SU-DHL-6 (cell line): ENCODE results near the gene PAX5.
A peak's percentile ranks its signal among the peaks of the same experiment; 100 is the strongest.

ENCODE experiments used
- H2AFZ ChIP-seq: fragments of 200-600 bp; sonication (generic); 2 replicates; pipeline ENCODE4 v1.6.1; 2014; ENCODE audit warnings: low read depth, mild to moderate bottlenecking, moderate library complexity, mixed read lengths, antibody characterized with exemption, low read length; ENCODE audit not compliant: severe bottlenecking
- H3F3A ChIP-seq: fragments of 200-600 bp; shearing (Covaris generic); 2 replicates; pipeline ENCODE4 v1.6.0; 2016; ENCODE audit warnings: antibody characterized with exemption, mild to moderate bottlenecking; ENCODE audit not compliant: insufficient read depth
- H3K27ac ChIP-seq: fragments of 200-600 bp; sonication (generic); 2 replicates; pipeline ENCODE4 v1.5.1; 2016; ENCODE audit warnings: low read depth, mild to moderate bottlenecking, low read length, moderate library complexity, mixed read lengths
- H3K27me3 ChIP-seq: fragments of 200-600 bp; sonication (generic), shearing (Covaris generic); 2 replicates; pipeline ENCODE4 v1.6.0; 2014; ENCODE audit warnings: mild to moderate bottlenecking, low read length
- H3K36me3 ChIP-seq: fragments of 200-600 bp; sonication (generic); 2 replicates; pipeline ENCODE4 v1.6.1; 2014; ENCODE audit warnings: mild to moderate bottlenecking, low read length, mixed read lengths
- H3K4me2 ChIP-seq: fragments of 300-600, 200-600 bp; shearing (Covaris generic), sonication (generic); 2 replicates; pipeline ENCODE4 v1.6.0; 2014; ENCODE audit warnings: low read length, low read depth, mild to moderate bottlenecking; ENCODE audit not compliant: poor library complexity, severe bottlenecking
- H3K4me3 ChIP-seq: fragments of 200-600 bp; sonication (generic); 2 replicates; pipeline ENCODE4 v1.5.1; 2014; ENCODE audit warnings: antibody characterized with exemption, low read length, mild to moderate bottlenecking, mixed read lengths; ENCODE audit not compliant: insufficient read depth, poor library complexity, severe bottlenecking
- H3K79me2 ChIP-seq: fragments of 200-600 bp; sonication (generic); 2 replicates; pipeline ENCODE4 v1.6.1; 2014; ENCODE audit warnings: mild to moderate bottlenecking, low read length, moderate library complexity; ENCODE audit not compliant: insufficient read depth
- H3K9ac ChIP-seq: fragments of 200-600 bp; sonication (generic); 2 replicates; pipeline ENCODE4 v1.7.0; 2014; ENCODE audit warnings: mild to moderate bottlenecking, low read length
- H3K9me2 ChIP-seq: fragments of 200-600 bp; sonication (generic); replicated peaks from 2 replicates; pipeline ENCODE4 v1.6.1; 2014; ENCODE audit warnings: low read length; ENCODE audit not compliant: insufficient read depth
- H3K9me3 ChIP-seq: fragments of 200-600 bp; sonication (generic); 2 replicates; pipeline ENCODE4 v1.6.1; 2014; ENCODE audit warnings: low read length, mixed read lengths; ENCODE audit not compliant: insufficient read depth
- H4K20me1 ChIP-seq: fragments of 200-600 bp; sonication (generic); 2 replicates; pipeline ENCODE4 v1.6.1; 2014; ENCODE audit warnings: low read depth, mild to moderate bottlenecking, antibody characterized with exemption, low read length, moderate library complexity, mixed read lengths
- CTCF ChIP-seq: fragments of 200-600 bp; sonication (generic); IDR thresholded peaks from one replicate; pipeline ENCODE4 v1.5.1; 2017; ENCODE audit warnings: antibody characterized with exemption, mild to moderate bottlenecking, low read length, moderate library complexity; ENCODE audit not compliant: insufficient read depth, poor library complexity, severe bottlenecking
- EZH2phosphoT487 ChIP-seq: fragments of 200-600 bp; sonication (generic), shearing (Covaris generic); conservative IDR thresholded peaks from 2 replicates; pipeline ENCODE4 v1.6.1; 2018; ENCODE audit warnings: mild to moderate bottlenecking, antibody characterized with exemption, low read length, moderate library complexity, mixed read lengths

PAX5 gene

DNA sequence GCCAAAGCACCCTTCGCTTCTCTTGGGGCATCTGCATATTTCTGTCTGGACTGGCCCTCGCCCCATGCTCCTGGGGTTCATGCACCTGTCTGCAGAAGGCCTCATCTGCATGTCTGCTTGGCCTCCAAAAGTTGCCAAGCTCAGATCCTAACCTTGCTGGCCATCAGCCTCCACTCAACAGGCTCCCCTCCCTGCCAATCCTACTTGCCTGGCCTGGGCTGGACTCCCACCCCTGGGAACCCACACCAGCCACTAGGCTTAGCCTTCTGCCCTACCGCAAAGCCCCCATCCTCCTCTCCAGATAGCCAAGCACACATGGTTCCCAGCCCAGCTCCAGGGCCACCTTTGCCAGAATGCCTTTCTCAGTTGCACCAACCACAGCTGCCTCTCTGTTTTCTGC is 159.8 kb downstream of the PAX5 start:
- H3K36me3 ChIP-seq, result no peaks in the 10 kb centered on the region
- H4K20me1 ChIP-seq, result no peaks in the 10 kb centered on the region
- TF ChIP-seq EZH2phosphoT487 (no peak), CTCF (no peak)
- H3K27me3 ChIP-seq, result no peaks in the 10 kb centered on the region
- no peak overlapping the region for H3K9ac ChIP-seq
- H2AFZ ChIP-seq, result no peak overlapping the region
- H3K9me2 ChIP-seq, result no peaks in the 10 kb centered on the region
- H3K27ac ChIP-seq, result no peak overlapping the region
- no peak overlapping the region for H3K4me3 ChIP-seq
- H3K79me2 ChIP-seq, result no peaks in the 10 kb centered on the region; the same call in 1 of the 2 replicates
- 0 out of 2 replicates have a peak, but pooled peaks cover 4% of the 10 kb centered on the region for H3F3A ChIP-seq
- H3K4me2 ChIP-seq, result no peak overlapping the region
- no peaks in the 10 kb centered on the region for H3K9me3 ChIP-seq

- Histone ChIP-seq H3K36me3 (no peaks in the 10 kb centered on the region), H2AFZ (no peak overlapping the region), H3K27ac (no peak overlapping the region), H4K20me1 (no peaks in the 10 kb centered on the region), H3F3A (0 out of 2 replicates have a peak, but pooled peaks cover 4% of the 10 kb centered on the region), H3K4me2 (no peak overlapping the region), H3K27me3 (no peaks in the 10 kb centered on the region), H3K9me3 (no peaks in the 10 kb centered on the region), H3K79me2 (no peaks in the 10 kb centered on the region; the same call in 1 of the 2 replicates), H3K9me2 (no peaks in the 10 kb centered on the region), H3K9ac (no peak overlapping the region), H3K4me3 (no peak overlapping the region)
- no peak for TF ChIP-seq EZH2phosphoT487
- TF ChIP-seq CTCF, result peak; percentile 99
Observed at GRCh38 chr9:36873247-36873875, 160.7 kb downstream of the PAX5 start.

DNA sequence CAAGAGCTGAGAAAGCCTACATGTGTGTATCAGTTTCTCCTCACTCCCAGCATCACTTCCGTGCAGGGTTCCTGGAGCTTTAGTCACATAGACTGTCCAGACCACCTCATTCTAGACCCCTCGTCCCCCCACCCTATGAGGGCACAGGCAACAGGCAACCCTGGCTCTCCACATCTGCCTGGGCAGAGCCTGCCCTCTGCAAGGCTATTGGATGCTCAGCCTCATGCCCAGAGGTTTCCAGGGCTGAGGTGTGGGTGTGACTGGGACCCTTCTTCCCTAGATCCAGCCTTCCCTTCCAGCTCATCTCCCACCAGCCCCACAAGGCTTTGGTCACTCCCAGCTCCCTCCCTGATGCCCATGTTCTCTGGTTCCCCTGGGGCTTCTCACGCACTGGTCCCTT is 161.4 kb downstream of the PAX5 start:
- H3K27ac ChIP-seq, result no peak overlapping the region
- no peaks in the 10 kb centered on the region for H3K27me3 ChIP-seq

More for the DNA sequence above, 161.4 kb downstream of the PAX5 start:
- Histone ChIP-seq H3K4me2 (no peak overlapping the region), H3K36me3 (no peaks in the 10 kb centered on the region), H3K79me2 (no peaks in the 10 kb centered on the region; the same call in 1 of the 2 replicates), H3K4me3 (no peak overlapping the region), H4K20me1 (no peaks in the 10 kb centered on the region), H3K9me2 (no peaks in the 10 kb centered on the region), H3K9me3 (no peaks in the 10 kb centered on the region), H2AFZ (no peak overlapping the region), H3F3A (0 out of 2 replicates have a peak, but pooled peaks cover 4% of the 10 kb centered on the region), H3K9ac (no peak overlapping the region)
- no peak for TF ChIP-seq CTCF
- TF ChIP-seq EZH2phosphoT487, result no peak
